IMR-90 (cell line): ENCODE data around the gene XAB2. TPM values are rescaled to one million over a fixed set of nuclear protein-coding genes. Genes with fewer than 3 reads are reported as not detected.

Experiments
- ATAC-seq: fragments of 200-7000 bp; cut with Tn5 transposase; 2 replicates; pipeline ENCODE4 v1.9.1; 2020; ENCODE audit warnings: low read depth, mild to moderate bottlenecking, moderate library complexity
- BruUV-seq: library from RNA; stranded (reverse); fragments of 400-500 nt; replicated peaks from 2 replicates; lab custom pipeline; 2021; lab: Mats Ljungman, UMichigan
- CTCF ChIA-PET: fragments of 300-600 bp; formaldehyde crosslinking; extraction: SDS; loops from one replicate; lab custom pipeline; 2021; ENCODE audit warnings: antibody characterized with exemption; lab: Yijun Ruan, JAX
- POLR2A ChIA-PET: fragments of 300-600 bp; sonication (Branson Sonifier 250); formaldehyde crosslinking; loops from one replicate; lab custom pipeline; 2022; ENCODE audit warnings: antibody characterized with exemption; ENCODE audit not compliant: unreplicated experiment; lab: Charles Lee
- DNase-seq: peaks from one replicate; pipeline ENCODE4 v3.0.0; 2013
- H2AFZ ChIP-seq: replicated peaks from 2 replicates; pipeline ENCODE3; 2013; ENCODE audit warnings: low read length, mild to moderate bottlenecking; ENCODE audit not compliant: poor library complexity
- H2AK5ac ChIP-seq: 2 replicates; pipeline ENCODE4 v1.6.1; 2013; ENCODE audit warnings: low read depth, low read length, inconsistent platforms
- H2AK9ac ChIP-seq: replicated peaks from 2 replicates; pipeline ENCODE3; 2013; ENCODE audit warnings: mild to moderate bottlenecking, low read depth, low read length, moderate library complexity; ENCODE audit not compliant: poor library complexity
- H2BK120ac ChIP-seq: 2 replicates; pipeline ENCODE4 v1.6.1; 2013; ENCODE audit warnings: low read depth, low read length, inconsistent platforms
- H2BK15ac ChIP-seq: 3 replicates; pipeline ENCODE4 v1.6.1; 2013; ENCODE audit warnings: low read depth, low read length, inconsistent platforms
- H2BK20ac ChIP-seq: 2 replicates; pipeline ENCODE4 v1.6.1; 2013; ENCODE audit warnings: low read depth, mild to moderate bottlenecking, inconsistent platforms, low read length, moderate library complexity
- H2BK5ac ChIP-seq: 2 replicates; pipeline ENCODE4 v1.6.1; 2013; ENCODE audit warnings: mild to moderate bottlenecking, low read depth, low read length, inconsistent platforms; ENCODE audit not compliant: poor library complexity, severe bottlenecking
- H3K14ac ChIP-seq: replicated peaks from 2 replicates; pipeline ENCODE4 v1.6.1; 2013; ENCODE audit warnings: low read depth, low read length, inconsistent platforms
- H3K18ac ChIP-seq: 2 replicates; pipeline ENCODE4 v1.6.1; 2013; ENCODE audit warnings: low read depth, low read length, control low read depth
- H3K23ac ChIP-seq: 2 replicates; pipeline ENCODE4 v1.6.1; 2013; ENCODE audit warnings: low read depth, low read length, inconsistent platforms
- H3K27ac ChIP-seq: 2 replicates; pipeline ENCODE4 v1.5.1; 2013; ENCODE audit warnings: mild to moderate bottlenecking, control low read depth, low read length; ENCODE audit not compliant: insufficient read depth
- H3K27me3 ChIP-seq: 2 replicates; pipeline ENCODE4 v1.6.1; 2013; ENCODE audit warnings: low read length; ENCODE audit not compliant: control insufficient read depth, insufficient read depth
- H3K36me3 ChIP-seq: 2 replicates; pipeline ENCODE4 v1.6.1; 2013; ENCODE audit warnings: low read length, mixed read lengths; ENCODE audit not compliant: control insufficient read depth, insufficient read depth
- H3K4ac ChIP-seq: 2 replicates; pipeline ENCODE4 v1.6.1; 2013; ENCODE audit warnings: low read depth, low read length, inconsistent platforms
- H3K4me1 ChIP-seq: 2 replicates; pipeline ENCODE4 v1.6.1; 2013; ENCODE audit warnings: low read length, mixed read lengths; ENCODE audit not compliant: control insufficient read depth, insufficient read depth
- H3K4me2 ChIP-seq: 2 replicates; pipeline ENCODE4 v1.6.1; 2013; ENCODE audit warnings: low read depth, mild to moderate bottlenecking, control low read depth, low read length, moderate library complexity
- H3K4me3 ChIP-seq: 2 replicates; pipeline ENCODE4 v1.5.1; 2013; ENCODE audit warnings: low read depth, mild to moderate bottlenecking, control low read depth, low read length, moderate library complexity; ENCODE audit not compliant: insufficient read depth
- H3K56ac ChIP-seq: 2 replicates; pipeline ENCODE4 v1.6.1; 2013; ENCODE audit warnings: low read length, inconsistent platforms; ENCODE audit not compliant: insufficient read depth; ENCODE audit errors: extremely low read depth
- H3K79me1 ChIP-seq, 2 experiments: 2 replicates each; pipeline ENCODE4 v1.6.1; 2013; ENCODE audit warnings: low read length in 2 of 2, inconsistent platforms in 1 of 2, low read depth in 1 of 2
- H3K9ac ChIP-seq: 2 replicates; pipeline ENCODE4 v1.6.1; 2013; ENCODE audit warnings: low read depth, low read length, control low read depth
- H3K9me1 ChIP-seq: 2 replicates; pipeline ENCODE4 v1.6.1; 2013; ENCODE audit warnings: low read length, inconsistent platforms; ENCODE audit not compliant: insufficient read depth
- H3K9me3 ChIP-seq: 2 replicates; pipeline ENCODE4 v1.6.1; 2013; ENCODE audit warnings: low read length; ENCODE audit not compliant: control insufficient read depth, insufficient read depth
- H4K20me1 ChIP-seq: 2 replicates; pipeline ENCODE4 v1.6.1; 2013; ENCODE audit warnings: low read length, inconsistent platforms; ENCODE audit not compliant: insufficient read depth
- H4K5ac ChIP-seq: 2 replicates; pipeline ENCODE4 v1.6.1; 2013; ENCODE audit warnings: mild to moderate bottlenecking, low read depth, low read length, control low read depth
- H4K8ac ChIP-seq, 2 experiments: 2 replicates each; pipeline ENCODE4 v1.6.1; 2013; ENCODE audit warnings: low read depth in 2 of 2, low read length in 2 of 2, control low read depth in 1 of 2, inconsistent platforms in 1 of 2
- H4K91ac ChIP-seq: 2 replicates; pipeline ENCODE4 v1.6.1; 2013; ENCODE audit warnings: low read depth, low read length, inconsistent platforms; ENCODE audit not compliant: insufficient read depth
- BHLHE40 ChIP-seq: fragments of 150-350 bp; IDR thresholded peaks from 2 replicates; pipeline ENCODE4 v1.6.1; 2016; ENCODE audit warnings: mild to moderate bottlenecking, low read depth, low read length
- CEBPB ChIP-seq: IDR thresholded peaks from 2 replicates; pipeline ENCODE4 v1.6.1; 2012; ENCODE audit warnings: low read depth, low read length, improper control_type of control experiment
- CHD1 ChIP-seq: IDR thresholded peaks from 2 replicates; pipeline ENCODE4 v1.6.1; 2012; ENCODE audit warnings: low read depth, low read length, improper control_type of control experiment
- ELK1 ChIP-seq: fragments of 150-350 bp; IDR thresholded peaks from 2 replicates; pipeline ENCODE4 v1.6.1; 2016; ENCODE audit warnings: low read depth, mild to moderate bottlenecking, low read length, moderate library complexity, borderline replicate concordance
- FOS ChIP-seq: fragments of 150-350 bp; IDR thresholded peaks from 2 replicates; pipeline ENCODE4 v1.6.1; 2016; ENCODE audit warnings: low read depth, low read length
- MAFK ChIP-seq: IDR thresholded peaks from 2 replicates; pipeline ENCODE4 v1.6.1; 2012; ENCODE audit warnings: low read depth, low read length, improper control_type of control experiment
- MAZ ChIP-seq: IDR thresholded peaks from 2 replicates; pipeline ENCODE4 v1.6.1; 2012; ENCODE audit warnings: low read depth, mild to moderate bottlenecking, low read length, improper control_type of control experiment, moderate library complexity, borderline replicate concordance
- MXI1 ChIP-seq: IDR thresholded peaks from 2 replicates; pipeline ENCODE4 v1.6.1; 2012; ENCODE audit warnings: low read depth, mild to moderate bottlenecking, low read length, moderate library complexity, borderline replicate concordance
- NFE2L2 ChIP-seq: fragments of 150-350 bp; IDR thresholded peaks from 2 replicates; pipeline ENCODE4 v1.6.1; 2016; ENCODE audit warnings: low read depth, mild to moderate bottlenecking, low read length
- POLR2A ChIP-seq: IDR thresholded peaks from 2 replicates; pipeline ENCODE4 v1.6.1; 2012; ENCODE audit warnings: mild to moderate bottlenecking, low read depth, low read length
- USF2 ChIP-seq: fragments of 150-350 bp; IDR thresholded peaks from 2 replicates; pipeline ENCODE4 v1.6.1; 2017; ENCODE audit warnings: mild to moderate bottlenecking, antibody characterized with exemption, low read length, low read depth
- WGBS, 2 experiments: methylation state at CpG; one replicate each; pipeline versions ENCODE4 v1.1.5 to v1.1.7; 2013; ENCODE audit warnings: missing lambda C conversion rate in 2 of 2; ENCODE audit not compliant: insufficient read length in 1 of 2; ENCODE audit errors: extremely low coverage in 2 of 2; 5-methylcytosine and 5-hydroxymethylcytosine counted together
- dilution Hi-C: fragments of 300-500 bp; cut with HindIII; formaldehyde crosslinking; loops from one replicate; pipeline ENCODE4 v1.14.3; 2018; ENCODE audit warnings: low sequenced_read_pairs; ENCODE audit not compliant: unreplicated experiment
- in situ Hi-C: fragments of 300-500 bp; cut with MboI; formaldehyde crosslinking; loops from 3 replicates; pipeline ENCODE4 v1.14.3; 2019; ENCODE audit warnings: low sequenced_read_pairs, inconsistent platforms, mixed read lengths
- intact Hi-C: fragments of 100-400 bp; cut with micrococcal nuclease; formaldehyde crosslinking; loops from 2 replicates; pipeline ENCODE4 v1.10.0; 2022
- polyA plus RNA-seq, 3 experiments: library from polyadenylated mRNA; depleted of rRNA; stranded (reverse); fragments of >200 nt; gene quantifications; 2 replicates each; pipeline ENCODE4 v1.2.3, GENCODE V29; 2012; ENCODE audit warnings: low replicate concordance in 1 of 3
- total RNA-seq: library from RNA; depleted of rRNA; stranded (reverse); fragments of >200 nt; gene quantifications from 2 replicates; pipeline ENCODE4 v1.2.3, GENCODE V29; 2012

The XAB2 gene
- total and polyA plus RNA-seq, 2 of the 4 experiments (the other 2 are of a cell fraction) = 29.9 to 34.4 TPM

- H4K20me1 ChIP-seq = no peaks in the 10 kb centered on the region
- H2AK9ac ChIP-seq = no peak overlapping the region
- H2AFZ ChIP-seq = no peak overlapping the region
- 99% methylated on average over 17 of the region's 57 CpGs; no CpG with 5 or more reads in 1 of the 2 experiments for WGBS, 2 experiments
- no peaks in the 10 kb centered on the region for H3K4me1 ChIP-seq
- no peak overlapping the region for H4K5ac ChIP-seq
- no peak overlapping the region for H4K8ac ChIP-seq
- H4K91ac ChIP-seq = no peak overlapping the region
- H3K23ac ChIP-seq = no peak overlapping the region
- H2BK15ac ChIP-seq = no peak overlapping the region
- intact Hi-C loops (no loop called here), dilution Hi-C loops (no loop called here), in situ Hi-C loops (no loop called here)
- no peak overlapping the region for H3K9ac ChIP-seq
- H3K9me3 ChIP-seq = no peaks in the 10 kb centered on the region
- H3K27me3 ChIP-seq = no peaks in the 10 kb centered on the region
- no peak for TF ChIP-seq CEBPB
- no peak for TF ChIP-seq CHD1
- no peak for TF ChIP-seq MAZ
- TF ChIP-seq USF2 = no peak
- TF ChIP-seq MAFK = no peak
- TF ChIP-seq ELK1 = no peak
- no peak for TF ChIP-seq POLR2A
- TF ChIP-seq BHLHE40 = no peak
- no peak for TF ChIP-seq NFE2L2
- no peak for TF ChIP-seq MXI1
- no peak for TF ChIP-seq FOS
- BruUV-seq = no TSS peak
- no peak overlapping the region for H2AK5ac ChIP-seq
- ChIA-PET POLR2A (no interaction called here), CTCF (no interaction called here)
- H3K56ac ChIP-seq = no peak overlapping the region
- peaks cover 56% of the 10 kb centered on the region for H3K36me3 ChIP-seq
- no peaks in the 10 kb centered on the region for H3K9me1 ChIP-seq
- peaks cover 0 to 6% of the 10 kb centered on the region in 2 experiments; a peak in 2 of 4 replicates for H3K79me1 ChIP-seq
- no peak overlapping the region for H2BK20ac ChIP-seq
- DNase-seq = no peak
- H3K14ac ChIP-seq = no peak overlapping the region
- no peak overlapping the region for H3K4ac ChIP-seq
- H3K18ac ChIP-seq = no peak overlapping the region
- no peak overlapping the region for H3K4me2 ChIP-seq
- no peak for ATAC-seq
- H2BK120ac ChIP-seq = no peak overlapping the region
- no peak overlapping the region for H2BK5ac ChIP-seq
- no peak overlapping the region for H3K27ac ChIP-seq
- H3K4me3 ChIP-seq = no peak overlapping the region
Observed at GRCh38 chr19:7620442-7621412, 8.6 kb downstream of the XAB2 start.
